ENCODE results near the gene DHRS11.

DNA sequence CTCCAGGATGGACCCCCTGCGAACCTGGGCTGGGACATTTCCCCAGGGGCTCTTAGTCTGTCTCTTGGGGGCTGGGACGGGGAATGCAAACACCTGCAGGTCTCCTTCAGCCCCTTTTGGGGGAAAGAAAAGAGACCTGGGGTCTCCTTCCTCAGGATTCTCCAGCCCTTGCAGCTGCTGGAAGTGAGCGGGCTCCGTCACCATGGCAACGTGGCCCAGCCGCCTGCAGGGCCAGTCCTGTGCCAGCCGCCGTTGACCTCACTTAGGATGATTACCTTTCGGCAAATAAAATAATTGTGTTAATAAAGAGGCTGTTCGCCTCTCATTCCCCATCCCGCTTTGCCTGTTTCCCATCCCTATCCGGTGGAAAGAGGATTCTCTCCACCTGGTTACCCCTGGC, 35.4 kb downstream of the DHRS11 start:
- TF ChIP-seq, protein P1, sequence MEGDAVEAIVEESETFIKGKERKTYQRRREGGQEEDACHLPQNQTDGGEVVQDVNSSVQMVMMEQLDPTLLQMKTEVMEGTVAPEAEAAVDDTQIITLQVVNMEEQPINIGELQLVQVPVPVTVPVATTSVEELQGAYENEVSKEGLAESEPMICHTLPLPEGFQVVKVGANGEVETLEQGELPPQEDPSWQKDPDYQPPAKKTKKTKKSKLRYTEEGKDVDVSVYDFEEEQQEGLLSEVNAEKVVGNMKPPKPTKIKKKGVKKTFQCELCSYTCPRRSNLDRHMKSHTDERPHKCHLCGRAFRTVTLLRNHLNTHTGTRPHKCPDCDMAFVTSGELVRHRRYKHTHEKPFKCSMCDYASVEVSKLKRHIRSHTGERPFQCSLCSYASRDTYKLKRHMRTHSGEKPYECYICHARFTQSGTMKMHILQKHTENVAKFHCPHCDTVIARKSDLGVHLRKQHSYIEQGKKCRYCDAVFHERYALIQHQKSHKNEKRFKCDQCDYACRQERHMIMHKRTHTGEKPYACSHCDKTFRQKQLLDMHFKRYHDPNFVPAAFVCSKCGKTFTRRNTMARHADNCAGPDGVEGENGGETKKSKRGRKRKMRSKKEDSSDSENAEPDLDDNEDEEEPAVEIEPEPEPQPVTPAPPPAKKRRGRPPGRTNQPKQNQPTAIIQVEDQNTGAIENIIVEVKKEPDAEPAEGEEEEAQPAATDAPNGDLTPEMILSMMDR (IDR thresholded peaks at IDR 0.05) = no peak
- TF ChIP-seq EP300 (IDR thresholded peaks at IDR 0.05) = no peak
